Progenitor cell of endocrine pancreas (in vitro differentiated cells): ENCODE results near the gene GTF2F1. TPM values are rescaled to one million over a fixed set of nuclear protein-coding genes. Genes with fewer than 3 reads are reported as not detected.

Source experiments
- DNase-seq: peaks from one replicate; pipeline ENCODE4 v3.0.0; 2021; ENCODE audit warnings: low spot score; ENCODE audit not compliant: unreplicated experiment
- H3K27ac Mint-ChIP-seq: 2 replicates; pipeline ENCODE4 v1.8.0; 2021; ENCODE audit warnings: mild to moderate bottlenecking, moderate library complexity, mixed read lengths
- H3K27me3 Mint-ChIP-seq: 2 replicates; pipeline ENCODE4 v1.8.0; 2021; ENCODE audit warnings: mixed read lengths
- H3K36me3 Mint-ChIP-seq: 2 replicates; pipeline ENCODE4 v1.8.0; 2022; ENCODE audit warnings: mixed read lengths; ENCODE audit not compliant: insufficient read depth
- H3K4me1 Mint-ChIP-seq: 2 replicates; pipeline ENCODE4 v1.8.0; 2021; ENCODE audit warnings: low read depth, mixed read lengths
- H3K4me3 Mint-ChIP-seq: 2 replicates; pipeline ENCODE4 v1.8.0; 2021; ENCODE audit warnings: low read depth, mild to moderate bottlenecking, moderate library complexity, mixed read lengths
- H3K9me3 Mint-ChIP-seq: 2 replicates; pipeline ENCODE4 v1.8.0; 2021; ENCODE audit warnings: low read depth, mixed read lengths
- CTCF ChIP-seq: fragments of 200-600 bp; sonication (generic); IDR thresholded peaks from one replicate; pipeline ENCODE4 v1.5.0; 2021; ENCODE audit warnings: antibody characterized with exemption, mild to moderate bottlenecking; ENCODE audit not compliant: unreplicated experiment
- total RNA-seq: library from RNA; stranded (reverse); gene quantifications from 2 replicates; pipeline ENCODE4 v1.2.1, GENCODE V29; 2021

The GTF2F1 gene
- total RNA-seq, 1 donor from 2014 or later = 77.8 TPM

DNA sequence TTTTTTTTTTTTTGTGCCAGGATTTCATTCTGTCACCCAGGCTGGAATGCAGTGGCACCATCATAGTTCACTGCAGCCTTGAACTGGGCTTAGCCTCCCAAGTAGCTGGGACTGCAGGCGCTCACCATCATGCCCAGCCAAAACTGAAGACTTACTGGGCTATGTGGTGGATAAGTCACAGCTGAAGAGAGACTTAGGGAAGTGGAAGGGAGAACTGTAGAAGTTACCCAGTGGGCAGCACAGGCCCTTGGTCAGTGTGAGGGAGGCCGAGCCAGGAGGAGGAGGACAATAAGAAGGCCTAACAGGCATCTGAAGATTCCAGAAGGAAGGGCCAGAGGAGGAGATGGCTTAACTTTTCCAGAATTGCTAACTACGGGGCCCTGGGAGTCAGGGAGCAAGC, 13.2 kb downstream of the GTF2F1 start:
- H3K9me3 Mint-ChIP-seq = no peaks in the 10 kb centered on the region
- no peak for DNase-seq
- H3K4me1 Mint-ChIP-seq = no peaks in the 10 kb centered on the region
- no peak overlapping the region for H3K27ac Mint-ChIP-seq
- H3K4me3 Mint-ChIP-seq = no peak overlapping the region
- peaks cover 28% of the 10 kb centered on the region for H3K36me3 Mint-ChIP-seq
- no peak for TF ChIP-seq CTCF
- no peaks in the 10 kb centered on the region for H3K27me3 Mint-ChIP-seq

DNA sequence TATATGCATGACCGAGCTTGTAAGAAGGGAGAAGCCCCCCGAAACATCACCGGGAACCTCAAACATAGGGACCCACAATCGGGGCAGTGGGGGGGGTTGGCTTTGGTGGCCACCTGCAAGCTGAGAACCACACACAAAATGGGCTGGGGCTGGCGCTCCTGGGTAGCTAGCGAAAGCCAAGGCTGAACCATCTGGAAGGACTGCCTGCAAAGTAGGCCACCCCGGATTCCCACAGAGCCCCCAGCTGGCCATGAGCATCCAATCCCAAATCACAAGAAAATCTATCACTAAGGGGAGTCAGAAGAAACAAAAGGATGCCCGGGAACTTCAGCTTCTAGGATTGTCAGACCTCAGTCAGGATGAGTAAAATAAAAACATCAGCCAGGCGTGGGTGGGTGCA, 14.5 kb downstream of the GTF2F1 start:
- H3K27ac Mint-ChIP-seq = peak overlapping the region; percentile 10
- peaks cover 3% of the 10 kb centered on the region for H3K4me1 Mint-ChIP-seq
- no peak for DNase-seq
- peaks cover 28% of the 10 kb centered on the region for H3K36me3 Mint-ChIP-seq
- H3K27me3 Mint-ChIP-seq = no peaks in the 10 kb centered on the region
- no peaks in the 10 kb centered on the region for H3K9me3 Mint-ChIP-seq
- no peak overlapping the region for H3K4me3 Mint-ChIP-seq
- TF ChIP-seq CTCF = no peak

DNA sequence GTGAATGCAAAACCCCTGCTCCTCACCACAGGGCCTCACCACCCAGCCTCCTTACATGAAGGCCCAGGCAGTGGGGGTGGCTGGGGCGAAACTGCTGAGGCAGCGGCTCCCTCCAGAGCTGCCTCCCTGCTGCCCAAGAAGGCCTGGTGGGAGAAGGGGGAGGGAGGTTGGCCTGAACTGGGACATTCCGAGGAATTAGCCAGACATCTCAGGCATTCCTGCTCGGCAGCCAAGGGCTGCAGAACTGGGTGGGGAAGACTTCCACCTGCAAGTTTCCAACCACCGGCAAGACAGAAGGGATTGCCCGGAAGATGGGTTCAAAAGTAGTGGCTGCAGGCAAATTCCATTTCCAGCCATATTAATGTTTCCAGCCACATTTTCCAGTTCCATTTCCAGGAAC, 14.9 kb downstream of the GTF2F1 start:
- Mint-ChIP-seq H3K9me3 (no peaks in the 10 kb centered on the region), H3K36me3 (peaks cover 23% of the 10 kb centered on the region), H3K27ac (no peak overlapping the region), H3K4me3 (no peak overlapping the region), H3K4me1 (peaks cover 3% of the 10 kb centered on the region), H3K27me3 (no peaks in the 10 kb centered on the region)
- DNase-seq = no peak
- no peak for TF ChIP-seq CTCF

GRCh38 chr19:6376512-6377190, 16.3 kb downstream of the GTF2F1 start:
- Mint-ChIP-seq H3K27me3 (no peaks in the 10 kb centered on the region), H3K27ac (peak overlapping the region; percentile 7), H3K4me1 (peaks cover 5% of the 10 kb centered on the region), H3K36me3 (peaks cover 19% of the 10 kb centered on the region), H3K9me3 (no peaks in the 10 kb centered on the region), H3K4me3 (no peak overlapping the region)
- TF ChIP-seq CTCF = no peak
- no peak for DNase-seq

DNA sequence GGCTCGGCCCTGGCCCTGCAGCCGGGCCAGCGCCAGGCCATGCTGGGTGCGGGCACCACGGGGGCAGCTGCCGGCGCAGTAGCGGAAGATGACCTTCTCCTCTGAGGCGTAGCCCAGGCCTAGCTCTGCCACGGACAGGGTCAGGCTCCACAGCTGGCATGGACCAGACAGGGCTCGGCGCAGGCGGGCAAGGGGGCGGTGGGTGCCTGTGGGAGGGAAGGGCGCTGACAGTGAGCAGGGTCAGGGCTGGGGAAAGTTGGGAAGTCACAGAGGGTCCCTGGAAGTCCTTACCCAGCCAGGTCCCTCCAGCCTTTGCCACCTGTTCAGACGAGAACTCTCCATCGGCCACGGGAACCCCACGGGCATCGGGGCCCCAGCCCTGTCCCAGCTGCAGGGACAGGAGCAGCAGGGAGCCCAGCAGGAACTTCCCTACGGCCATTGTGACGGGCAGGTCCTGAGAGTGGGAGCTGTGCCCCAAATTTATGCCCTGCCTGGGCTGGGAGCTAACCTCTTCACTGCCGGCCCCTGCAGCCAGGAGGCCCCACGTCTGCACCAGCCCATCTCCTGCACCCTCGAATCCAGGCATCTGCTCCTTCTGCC, 17.5 kb downstream of the GTF2F1 start, which contains the start of gene PSPN:
PSPN (minus strand) TSS at position 523 of the 600 bp plus-strand sequence; CDS start at position 439, 84 bp downstream.
- Mint-ChIP-seq H3K27me3 (no peaks in the 10 kb centered on the region), H3K9me3 (no peaks in the 10 kb centered on the region), H3K4me1 (peaks cover 5% of the 10 kb centered on the region), H3K36me3 (peaks cover 12% of the 10 kb centered on the region), H3K27ac (no peak within 1 kb of the TSS), H3K4me3 (no peak within 1 kb of the TSS)
- DNase-seq = no peak
- TF ChIP-seq CTCF = no peak
